Activated CD8-positive, alpha-beta memory T cell treated with anti-CD3 and anti-CD28 coated beads, Interleukin-2, amount 50 U/mL, for 4 hours (primary cell): Measurements from ENCODE around the gene UBQLNL.

Experiments used
- DNase-seq: peaks from one replicate; pipeline ENCODE4 v3.0.0-alpha.2; 2020

The UBQLNL gene, protein sequence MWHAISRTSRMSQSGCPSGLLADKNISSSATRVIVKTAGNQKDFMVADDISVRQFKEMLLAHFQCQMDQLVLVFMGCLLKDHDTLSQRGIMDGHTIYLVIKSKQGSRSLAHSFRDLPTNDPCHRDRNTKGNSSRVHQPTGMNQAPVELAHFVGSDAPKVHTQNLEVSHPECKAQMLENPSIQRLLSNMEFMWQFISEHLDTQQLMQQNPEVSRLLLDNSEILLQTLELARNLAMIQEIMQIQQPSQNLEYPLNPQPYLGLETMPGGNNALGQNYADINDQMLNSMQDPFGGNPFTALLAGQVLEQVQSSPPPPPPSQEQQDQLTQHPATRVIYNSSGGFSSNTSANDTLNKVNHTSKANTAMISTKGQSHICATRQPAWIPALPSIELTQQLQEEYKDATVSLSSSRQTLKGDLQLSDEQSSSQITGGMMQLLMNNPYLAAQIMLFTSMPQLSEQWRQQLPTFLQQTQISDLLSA

DNA sequence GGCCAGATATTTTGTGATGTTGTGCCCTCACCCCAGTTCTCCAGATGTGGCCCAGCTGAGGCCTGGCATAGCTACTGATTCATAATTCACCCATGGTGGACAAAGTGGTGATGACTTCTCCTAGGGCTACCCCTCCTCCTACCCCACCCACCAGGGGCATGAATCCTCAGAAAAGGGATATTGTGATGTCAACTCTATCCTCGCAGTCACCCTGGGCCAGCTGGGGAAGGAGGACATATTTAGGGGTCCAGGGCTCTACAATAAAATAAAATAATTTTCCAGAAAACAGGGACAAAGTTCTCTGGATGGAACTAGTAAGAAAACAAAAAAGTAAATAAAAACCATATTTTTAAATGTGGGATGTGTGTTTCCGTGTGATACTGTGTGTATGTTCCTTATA is at the start of gene UBQLNL:
TSS of gene UBQLNL (minus strand) at position 101 of the 400 bp plus-strand sequence. CDS start 258 bp downstream, outside the sequence.
- DNase-seq = no peak

DNA sequence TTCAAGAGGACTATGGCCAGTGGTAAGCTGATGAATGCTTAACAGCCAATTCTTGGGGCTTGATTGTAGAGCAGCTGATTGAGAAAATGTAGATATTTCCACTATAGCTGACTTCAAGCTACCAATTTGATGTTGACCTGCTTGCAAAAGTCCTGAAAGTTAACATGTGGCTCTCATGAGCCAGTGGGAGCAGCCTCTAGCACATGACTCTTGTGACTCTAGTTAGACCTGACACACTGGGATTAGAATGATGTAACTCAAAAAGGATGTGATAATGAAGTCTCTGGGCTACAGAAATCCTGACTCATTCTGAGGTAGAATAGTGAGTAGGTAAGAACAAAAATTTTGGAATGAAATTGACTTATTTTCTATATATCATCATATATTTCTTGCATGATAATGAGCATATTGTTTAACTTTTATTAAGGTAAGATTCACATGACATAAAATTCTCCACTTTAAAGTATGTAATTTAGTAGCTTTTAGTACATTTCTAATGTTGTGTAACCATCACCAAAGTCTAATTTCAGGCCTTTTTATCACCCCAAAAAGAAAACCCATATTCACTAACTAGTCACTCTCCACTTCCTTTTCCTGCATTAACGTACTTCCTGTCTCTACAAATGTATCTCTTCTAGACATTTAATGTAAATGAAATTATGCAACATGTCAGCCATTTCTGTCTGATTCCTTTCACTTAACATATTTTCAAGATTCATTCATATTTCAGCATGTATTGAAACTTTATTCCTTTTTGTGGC is 47.9 kb upstream of the UBQLNL start:
- DNase-seq = no peak

DNA sequence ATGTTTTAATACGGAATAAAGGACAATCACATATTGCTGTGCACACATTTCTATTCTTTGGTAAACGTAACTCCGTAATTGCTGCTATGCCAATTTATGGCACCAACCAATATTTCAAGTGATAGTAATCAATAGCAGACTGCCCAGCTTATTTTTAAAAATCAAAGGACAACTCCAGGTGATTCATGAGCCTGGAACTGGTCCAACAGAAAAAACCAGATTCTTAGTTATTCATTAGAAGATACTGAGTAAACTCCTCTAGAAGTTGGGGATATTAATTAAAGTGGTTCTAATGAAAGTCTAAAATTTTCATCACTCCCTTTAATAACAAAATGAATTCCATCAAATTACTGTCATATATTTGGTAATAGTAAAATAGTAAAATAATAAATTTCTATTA is 41.3 kb upstream of the UBQLNL start:
- no peak for DNase-seq

DNA sequence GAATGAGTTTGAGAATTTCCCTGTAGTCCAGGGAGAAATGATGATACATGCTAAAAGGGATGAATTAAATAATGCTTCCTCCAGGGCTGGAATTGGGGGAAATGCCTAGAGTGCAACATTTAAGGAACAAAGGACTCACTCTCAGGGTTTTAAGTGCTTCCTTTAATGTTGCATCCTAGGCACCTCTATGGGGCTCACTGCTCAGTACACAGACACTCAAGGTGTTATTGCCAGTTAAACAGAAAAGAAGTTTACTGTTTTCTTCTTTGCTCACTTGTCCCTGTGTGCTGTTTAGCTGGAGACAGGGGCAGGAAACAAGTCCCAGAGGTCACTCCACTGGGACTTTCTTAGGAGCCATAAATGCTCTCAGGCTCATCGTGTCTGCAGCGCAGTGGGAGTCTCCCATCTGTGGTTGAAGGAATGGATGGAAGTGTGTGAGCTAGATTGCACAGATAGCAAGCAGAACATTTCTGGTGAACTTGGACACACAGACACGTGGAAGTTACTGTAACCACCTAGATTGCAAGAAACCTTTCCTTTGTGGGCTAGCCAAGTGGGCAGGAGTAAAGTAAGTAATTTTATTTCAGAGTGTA is 40.2 kb upstream of the UBQLNL start:
- DNase-seq = no peak

DNA sequence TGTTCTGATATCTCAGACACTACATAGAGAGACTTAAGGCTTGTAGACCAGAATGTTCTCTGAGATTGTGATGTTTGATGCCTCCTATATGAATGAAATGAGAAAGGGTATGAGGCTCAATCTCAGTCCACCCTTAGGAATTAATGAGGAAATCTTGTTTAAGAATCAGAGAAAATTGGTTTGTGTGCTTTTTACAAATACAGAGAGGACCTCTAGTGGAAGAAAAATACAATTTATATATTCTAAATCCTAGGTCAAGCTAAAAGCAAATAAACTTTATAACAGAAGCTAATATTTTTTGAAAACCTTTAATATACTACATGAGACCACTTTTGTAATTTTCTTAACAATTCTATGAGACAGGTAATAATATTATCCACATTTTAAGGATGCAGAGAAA is 36.8 kb upstream of the UBQLNL start:
- DNase-seq = no peak

DNA sequence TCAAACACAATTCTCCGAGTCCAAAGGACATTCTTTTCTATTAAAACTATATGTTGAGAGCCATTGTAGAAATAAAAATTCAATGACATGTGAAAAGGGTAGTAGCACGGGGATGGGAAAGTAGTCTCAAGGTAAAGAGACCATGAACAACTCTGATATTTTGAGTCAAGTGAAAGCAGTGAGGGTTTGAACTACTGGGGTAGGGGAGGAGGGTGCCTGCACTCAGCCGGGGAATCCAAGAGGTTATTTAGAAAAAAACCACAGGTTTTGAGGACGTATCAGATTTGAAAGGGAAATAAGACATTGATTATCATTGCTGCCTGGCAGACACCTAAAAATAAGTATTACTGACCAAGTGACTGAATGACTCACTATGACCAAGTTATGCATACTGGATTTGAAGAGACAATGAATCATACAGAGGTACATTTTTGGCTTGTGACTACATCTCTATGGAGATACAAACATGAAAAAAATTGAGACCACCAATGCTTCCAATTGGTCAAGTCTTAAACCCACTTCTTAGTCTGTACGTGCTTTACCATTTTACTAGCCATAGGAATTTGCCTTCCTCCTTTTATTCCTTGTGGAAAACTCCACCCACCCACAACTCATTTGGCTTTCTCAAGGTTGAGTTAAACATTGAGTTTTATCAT is 34.1 kb upstream of the UBQLNL start:
- DNase-seq = no peak

DNA sequence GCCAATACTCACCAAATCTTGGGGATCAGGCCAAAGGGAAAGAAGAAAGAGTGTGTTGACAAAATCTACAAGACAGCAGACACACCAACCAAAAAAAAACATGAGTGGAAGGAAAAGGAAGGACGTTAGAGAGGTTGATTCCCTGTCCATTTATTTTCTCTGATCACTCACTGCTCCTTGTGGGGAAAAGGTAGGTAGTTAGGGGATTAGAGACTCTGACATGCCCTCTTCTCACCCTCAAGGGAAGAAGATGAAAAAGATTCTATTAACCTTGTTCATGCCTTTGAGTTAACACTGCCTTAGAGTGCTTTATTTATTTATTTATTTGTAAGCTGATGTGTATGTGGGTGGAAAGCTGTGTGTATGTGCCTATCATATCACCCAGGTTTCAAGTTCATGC is 31.9 kb upstream of the UBQLNL start, which contains the start of gene OR52H1:
TSS of gene OR52H1 (minus strand) at position 101 of the 400 bp plus-strand sequence. CDS start 3,035 bp downstream, outside the sequence.
- no peak for DNase-seq

DNA sequence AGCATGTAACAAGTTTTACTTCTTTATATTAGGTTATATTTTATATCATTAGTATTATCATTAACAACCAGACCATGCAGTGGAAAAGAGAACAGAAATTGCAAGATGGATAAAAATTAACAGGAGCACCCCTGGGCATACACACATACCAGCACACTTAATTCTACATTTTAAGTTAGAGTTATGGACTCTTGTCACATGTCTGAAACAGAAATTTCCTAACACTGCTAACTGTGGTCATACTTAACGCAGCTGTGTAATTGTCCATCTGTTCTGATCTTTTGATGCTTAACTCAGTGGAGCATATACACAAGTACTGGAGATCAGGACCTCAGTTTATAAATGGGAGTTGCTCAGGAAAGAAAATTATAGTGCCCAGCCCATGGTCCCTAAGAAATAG is 31.5 kb upstream of the UBQLNL start:
- no peak for DNase-seq

DNA sequence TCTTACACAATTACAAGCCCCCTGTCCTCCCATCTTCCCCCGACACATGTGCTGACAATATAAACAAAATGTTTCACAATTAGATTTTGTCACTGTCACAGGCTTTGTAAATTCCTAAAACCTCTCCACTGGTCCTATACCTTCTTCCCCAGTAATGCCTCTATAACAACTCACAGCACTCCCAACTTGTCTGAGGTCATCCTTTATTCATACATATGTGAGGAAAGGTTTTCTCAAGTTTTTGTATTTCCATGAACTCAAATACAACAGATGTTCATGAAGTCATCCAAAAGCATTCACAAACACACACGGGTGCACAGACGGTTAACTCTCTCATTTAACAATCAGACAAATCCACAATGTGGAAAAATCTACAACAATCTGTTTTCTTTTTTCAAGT is 30.0 kb upstream of the UBQLNL start:
- DNase-seq = no peak

DNA sequence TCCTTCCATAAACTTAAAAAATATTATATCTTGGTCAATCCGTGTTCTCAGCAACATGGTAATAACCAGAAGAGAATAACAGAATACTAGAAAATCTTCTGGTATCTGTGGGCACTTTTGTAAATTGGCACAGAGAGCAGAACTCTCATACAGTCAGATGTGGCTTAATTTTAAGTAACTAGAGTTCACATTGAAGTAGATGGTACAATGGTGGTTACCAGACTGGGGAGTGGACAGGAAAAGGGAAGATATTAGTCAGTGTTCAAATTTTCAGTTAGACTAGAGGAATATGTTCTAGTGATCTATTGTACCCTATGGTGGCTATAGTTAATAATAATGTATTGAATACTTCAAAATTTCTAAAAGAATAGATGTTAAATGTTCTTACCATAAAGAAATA is 24.9 kb upstream of the UBQLNL start:
- no peak for DNase-seq

DNA sequence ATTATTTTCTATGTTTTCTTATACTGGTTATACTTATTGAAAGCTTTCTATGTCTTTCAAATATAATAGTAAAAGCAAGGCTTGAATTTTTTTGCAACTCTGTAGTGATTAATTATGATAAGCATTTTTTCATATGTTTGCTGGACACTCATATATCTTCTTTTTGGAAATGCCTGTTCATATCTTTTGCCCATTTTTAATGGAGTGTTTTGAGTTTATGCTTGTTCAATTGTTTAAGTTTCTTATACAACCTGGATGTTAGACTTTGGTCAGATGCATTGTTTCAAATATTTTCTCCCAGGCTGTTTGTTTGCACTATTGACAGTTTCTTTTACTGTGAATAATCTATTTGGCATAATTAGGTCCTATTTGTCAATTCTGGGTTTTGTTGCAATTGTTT is 20.0 kb upstream of the UBQLNL start:
- DNase-seq = no peak

DNA sequence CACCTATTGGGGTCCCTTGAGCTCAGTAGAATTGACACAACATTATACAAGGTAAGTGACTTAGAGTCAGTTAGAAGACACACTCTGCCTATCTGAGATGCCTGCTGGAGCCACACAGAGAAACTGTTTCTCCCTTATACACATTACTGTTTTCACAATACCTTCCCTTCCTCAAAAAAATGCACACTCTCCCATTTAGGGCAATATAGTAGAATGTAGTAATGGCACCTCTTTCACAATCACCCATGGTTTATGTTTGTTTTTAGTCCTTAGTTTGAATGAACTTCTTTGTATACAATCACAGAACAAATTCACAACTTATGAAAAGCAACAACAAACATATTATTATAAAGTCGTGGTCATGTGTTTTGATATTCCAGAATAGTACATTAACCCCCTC is 17.5 kb upstream of the UBQLNL start:
- no peak for DNase-seq

DNA sequence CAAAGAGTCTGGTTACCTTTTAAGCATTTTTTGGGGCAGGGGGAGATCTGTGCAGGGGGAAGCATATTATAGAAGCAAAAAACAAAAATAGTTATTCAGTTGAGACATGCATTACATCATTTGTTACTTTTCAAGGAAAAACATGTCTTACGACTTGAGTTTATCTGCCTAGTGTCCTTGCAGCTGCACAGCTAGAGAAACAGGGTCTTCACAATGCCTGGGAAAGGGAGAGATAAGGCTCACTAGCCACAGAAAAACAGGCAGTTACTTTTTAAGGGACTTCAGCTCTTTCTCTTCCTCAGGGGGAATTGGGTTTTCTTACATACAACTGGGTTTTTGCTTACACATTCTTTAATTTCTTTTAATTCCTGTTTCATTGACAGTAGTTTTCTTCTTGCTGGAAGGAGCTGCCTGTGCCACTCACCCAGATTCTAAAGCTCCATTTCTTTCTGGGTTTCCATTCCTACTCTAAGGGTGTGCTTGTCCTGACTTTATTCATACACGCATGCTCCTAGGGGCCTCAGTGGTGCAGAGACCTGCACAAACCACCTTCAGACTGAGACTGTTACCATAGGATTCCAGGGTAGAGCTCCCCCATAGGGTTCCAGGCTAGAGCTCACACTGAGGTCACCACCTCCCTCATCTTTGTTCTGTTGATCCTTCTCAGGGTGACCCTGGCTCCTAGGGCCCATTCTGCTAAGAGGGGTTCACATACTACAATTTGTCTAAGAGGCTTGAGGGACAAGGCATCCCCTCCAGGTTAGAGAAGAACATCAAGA is 14.7 kb upstream of the UBQLNL start:
- DNase-seq = no peak

DNA sequence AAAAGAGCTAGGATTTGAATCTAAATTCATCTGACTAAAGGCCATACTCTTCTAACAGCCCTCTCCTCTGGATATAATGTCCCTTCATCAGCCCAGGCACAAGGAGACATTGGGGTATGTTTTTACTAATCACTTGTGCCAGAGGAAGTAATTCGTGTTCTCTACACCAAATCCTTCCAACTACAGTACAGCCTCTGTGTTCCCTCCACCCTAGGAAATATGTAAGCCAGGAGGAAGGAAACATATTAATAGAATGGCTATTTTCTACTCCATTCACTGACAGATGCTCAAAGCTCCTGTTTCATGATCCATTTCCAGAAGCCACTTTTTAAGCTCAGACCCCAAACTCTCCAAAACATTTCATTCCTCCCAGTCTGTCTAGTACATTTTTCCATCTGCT is 12.0 kb upstream of the UBQLNL start:
- no peak for DNase-seq

DNA sequence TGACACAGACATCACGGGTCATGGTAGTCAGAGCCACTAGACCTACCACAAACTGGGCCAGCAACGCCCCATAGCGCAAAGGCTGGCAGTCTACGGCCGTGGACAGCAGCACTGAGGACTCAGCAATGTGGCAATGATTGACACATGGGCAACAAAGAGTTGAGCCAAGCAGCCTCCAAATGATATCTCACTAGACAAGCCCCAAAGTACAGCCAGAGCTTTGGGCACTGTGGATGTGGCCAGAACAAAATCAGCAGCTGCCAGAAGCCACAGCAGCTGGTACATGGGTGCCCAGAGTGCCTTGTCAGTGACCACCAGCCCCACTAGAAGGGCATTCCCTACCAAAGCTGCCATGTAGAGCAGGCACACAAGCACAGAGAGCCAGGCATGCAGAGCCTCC is 11.2 kb upstream of the UBQLNL start:
- DNase-seq = no peak

DNA sequence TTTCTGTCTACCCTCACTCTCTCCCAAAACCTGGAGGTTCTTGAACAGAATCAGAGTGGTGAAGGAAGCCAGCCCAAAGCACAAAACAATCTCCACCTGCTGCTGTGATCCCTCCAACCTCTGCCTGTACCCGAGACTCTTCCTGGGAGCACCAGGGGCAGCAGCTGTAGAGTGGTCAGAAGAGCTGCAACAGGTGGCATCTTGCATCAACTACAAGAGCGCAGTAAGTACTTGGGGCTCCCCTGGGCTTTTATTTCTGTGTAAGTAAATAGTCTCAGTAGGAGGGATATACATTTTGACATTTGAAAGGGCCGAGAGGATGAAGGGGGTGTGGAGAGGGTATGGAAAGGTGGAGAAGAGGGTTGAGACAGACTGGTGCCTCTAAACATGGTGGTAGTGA is 8.3 kb upstream of the UBQLNL start:
- DNase-seq = no peak

DNA sequence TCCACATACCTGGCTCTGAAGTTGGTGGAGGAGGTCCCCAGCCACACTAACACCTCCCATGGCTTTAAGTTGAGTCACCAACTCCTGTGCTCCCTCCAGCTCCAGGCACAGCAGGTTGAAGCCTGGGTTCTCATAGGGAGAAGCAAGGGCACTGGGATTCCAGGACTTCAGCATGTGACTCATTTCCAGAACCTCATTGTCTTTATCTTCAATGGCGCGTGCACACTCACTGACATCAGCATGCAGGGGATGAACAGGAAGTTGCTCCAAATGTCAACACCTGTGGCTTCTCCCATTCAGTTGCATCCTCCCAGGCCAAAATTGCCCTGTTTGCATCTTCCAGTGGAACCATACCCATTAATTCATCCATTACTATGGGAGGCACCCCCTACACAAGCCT is 5.8 kb upstream of the UBQLNL start:
- DNase-seq = no peak

DNA sequence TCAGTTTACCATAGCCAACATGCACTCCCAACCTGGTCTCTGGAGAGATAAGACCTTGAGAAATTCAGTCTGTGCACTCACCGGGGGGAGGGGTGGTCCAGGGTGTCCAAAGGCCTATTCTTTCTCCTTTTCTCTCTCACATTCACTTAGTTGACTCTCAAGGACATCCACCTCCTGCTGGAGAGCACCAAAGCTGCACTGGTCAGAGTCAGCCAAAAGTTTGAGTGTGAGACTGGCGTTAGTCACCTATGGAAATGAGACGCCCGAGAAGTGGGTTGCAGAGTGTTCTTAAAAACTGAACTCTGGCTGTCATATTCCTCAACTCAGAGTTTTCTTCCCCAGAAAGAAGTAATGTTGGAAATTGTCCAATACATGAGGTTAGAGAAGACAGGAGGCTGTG is 5.0 kb upstream of the UBQLNL start:
- no peak for DNase-seq

DNA sequence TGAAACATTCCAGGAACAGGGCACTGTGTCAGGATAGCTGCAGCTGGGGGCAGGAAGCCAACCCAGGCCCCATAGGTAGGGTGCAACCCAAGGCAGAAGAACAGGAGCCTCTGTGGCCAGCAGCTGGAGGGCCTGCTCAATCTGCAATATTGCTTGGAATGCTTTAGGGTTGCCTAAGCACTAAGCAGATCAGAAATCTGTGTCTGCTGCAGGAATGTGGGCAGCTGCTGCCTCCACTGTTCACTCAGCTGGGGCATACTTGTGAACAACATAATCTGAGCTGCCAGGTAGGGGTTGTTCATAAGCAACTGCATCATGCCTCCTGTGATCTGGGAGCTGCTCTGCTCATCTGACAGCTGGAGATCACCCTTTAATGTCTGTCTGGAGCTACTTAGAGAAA is 1.7 kb downstream of the UBQLNL start:
- no peak for DNase-seq

DNA sequence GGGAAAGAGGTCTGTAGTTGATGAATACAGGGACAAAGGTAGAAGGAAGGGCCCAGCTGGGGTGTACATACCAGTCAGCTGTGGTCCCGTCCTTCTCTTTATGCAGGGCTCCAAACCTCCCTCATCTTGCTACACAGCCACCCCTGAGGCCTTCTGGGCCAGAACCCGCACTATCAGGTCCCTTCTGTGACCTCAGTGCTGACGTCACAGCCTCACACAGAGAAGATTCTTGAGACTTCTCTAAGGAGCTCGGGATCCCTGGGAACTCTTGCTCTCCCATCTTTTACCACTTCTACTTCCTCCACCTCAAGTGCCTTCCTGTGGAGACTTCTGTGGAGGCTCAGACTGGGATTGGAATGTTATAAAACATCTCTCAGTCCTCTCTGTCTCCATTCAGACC is 6.7 kb downstream of the UBQLNL start, which contains the start of gene UBQLN3:
TSS of gene UBQLN3 (minus strand) at position 155 of the 400 bp plus-strand sequence. CDS start 399 bp downstream, outside the sequence.
- no peak for DNase-seq

DNA sequence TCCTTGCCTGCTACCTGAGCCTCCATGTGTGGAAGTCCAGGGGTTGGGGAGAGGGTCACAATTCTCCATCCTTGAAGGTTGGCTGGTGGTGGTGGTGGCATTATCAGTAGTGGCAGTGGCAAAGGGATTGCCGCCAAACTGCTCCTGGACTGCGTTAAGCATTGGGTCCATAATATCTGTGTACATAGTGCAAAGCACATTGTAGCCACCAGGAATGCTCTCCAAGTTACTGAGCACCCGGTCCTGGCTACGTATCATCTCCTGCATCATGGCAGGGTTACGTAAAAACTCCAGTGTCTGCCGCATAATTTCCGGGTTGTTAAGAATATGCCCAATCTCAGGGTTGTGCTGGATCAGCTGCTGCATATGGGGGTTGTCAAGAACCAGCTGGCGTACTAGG is 7.9 kb downstream of the UBQLNL start:
- no peak for DNase-seq

DNA sequence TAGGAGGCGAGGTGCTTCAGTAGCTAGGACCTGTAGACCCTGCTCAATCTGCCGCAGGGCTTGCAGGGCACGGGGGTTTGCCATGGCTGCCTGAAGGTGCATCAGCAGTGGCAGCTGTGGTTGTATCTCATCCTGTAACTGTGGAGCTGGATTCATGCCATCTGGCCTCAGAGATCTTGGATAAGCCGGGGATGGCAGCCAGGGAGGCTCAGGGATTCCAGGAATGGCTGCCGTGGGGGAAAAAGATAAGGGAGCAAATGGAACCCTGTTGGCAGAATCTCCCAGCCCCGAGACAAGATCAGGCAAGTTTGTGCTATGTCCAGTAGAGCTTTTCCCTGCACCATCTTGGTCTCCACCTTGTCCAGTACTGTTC is 8.6 kb downstream of the UBQLNL start:
- DNase-seq = no peak
